OCI-LY7 (cell line): Measurements from ENCODE around the gene RBM28. TPM values are rescaled to one million over a fixed set of nuclear protein-coding genes. Genes with fewer than 3 reads are reported as not detected.

Experiments
- BruUV-seq: library from RNA; stranded (reverse); fragments of 400-500 nt; replicated peaks from 2 replicates; lab custom pipeline; 2021; lab: Mats Ljungman, UMichigan
- CTCF ChIA-PET: fragments of 300-600 bp; sonication (Branson Sonifier 250); formaldehyde crosslinking; loops from one replicate; lab custom pipeline; 2022; ENCODE audit warnings: antibody characterized with exemption; ENCODE audit not compliant: unreplicated experiment; lab: Charles Lee
- POLR2A ChIA-PET: fragments of 300-600 bp; sonication (Branson Sonifier 250); formaldehyde crosslinking; loops from one replicate; lab custom pipeline; 2022; ENCODE audit warnings: antibody characterized with exemption; lab: Charles Lee
- DNase-seq: peaks from one replicate; pipeline ENCODE4 v3.0.0-alpha.2; 2015; ENCODE audit warnings: low spot score
- H2AFZ ChIP-seq: fragments of 200-600 bp; sonication (generic), shearing (Covaris generic); 2 replicates; pipeline ENCODE4 v1.6.1; 2014; ENCODE audit warnings: mild to moderate bottlenecking, antibody characterized with exemption, low read length, moderate library complexity
- H3K27ac ChIP-seq: fragments of 200-600 bp; sonication (generic); 2 replicates; pipeline ENCODE4 v1.5.1; 2014; ENCODE audit warnings: mixed run types, low read depth, mild to moderate bottlenecking, moderate library complexity, low read length, inconsistent platforms; ENCODE audit not compliant: poor library complexity, severe bottlenecking
- H3K36me3 ChIP-seq: fragments of 200-600 bp; sonication (generic); 2 replicates; pipeline ENCODE4 v1.6.1; 2014; ENCODE audit warnings: mild to moderate bottlenecking, antibody characterized with exemption, low read length, moderate library complexity, mixed read lengths; ENCODE audit not compliant: insufficient read depth
- H3K4me1 ChIP-seq: fragments of 200-600 bp; sonication (generic); 2 replicates; pipeline ENCODE4 v1.5.1; 2014; ENCODE audit warnings: mild to moderate bottlenecking, low read length; ENCODE audit not compliant: insufficient read depth, poor library complexity, severe bottlenecking
- H3K4me2 ChIP-seq: fragments of 200-600 bp; sonication (generic); 2 replicates; pipeline ENCODE4 v1.6.1; 2014; ENCODE audit warnings: mild to moderate bottlenecking, low read length
- H3K4me3 ChIP-seq: fragments of 200-600 bp; sonication (generic); 2 replicates; pipeline ENCODE4 v1.5.1; 2014; ENCODE audit warnings: mild to moderate bottlenecking, low read depth, low read length; ENCODE audit not compliant: poor library complexity, severe bottlenecking
- H3K79me2 ChIP-seq: fragments of 200-600 bp; sonication (generic); 2 replicates; pipeline ENCODE4 v1.6.1; 2016; ENCODE audit warnings: low read depth, mild to moderate bottlenecking, low read length, moderate library complexity, mixed read lengths; ENCODE audit not compliant: insufficient read depth
- H3K9me2 ChIP-seq: fragments of 200-600 bp; sonication (generic); 2 replicates; pipeline ENCODE4 v1.6.1; 2016; ENCODE audit warnings: mild to moderate bottlenecking, low read length, mixed read lengths; ENCODE audit not compliant: insufficient read depth
- H3K9me3 ChIP-seq: fragments of 200-600 bp; sonication (generic); 2 replicates; pipeline ENCODE4 v1.6.1; 2014; ENCODE audit warnings: mild to moderate bottlenecking, mixed run types, low read length, mixed read lengths
- H4K20me1 ChIP-seq: fragments of 200-600 bp; sonication (generic); 2 replicates; pipeline ENCODE4 v1.6.1; 2014; ENCODE audit warnings: mild to moderate bottlenecking, antibody characterized with exemption, low read length, moderate library complexity, mixed read lengths; ENCODE audit not compliant: insufficient read depth
- CTCF ChIP-seq: fragments of 200-600 bp; sonication (generic); conservative IDR thresholded peaks from 2 replicates; pipeline ENCODE4 v1.5.1; 2014; ENCODE audit warnings: mild to moderate bottlenecking, antibody characterized with exemption, low read length, moderate library complexity, mixed read lengths
- EZH2phosphoT487 ChIP-seq: fragments of 200-600 bp; sonication (generic); IDR thresholded peaks from 2 replicates; pipeline ENCODE4 v1.6.1; 2018; ENCODE audit warnings: low read depth, borderline replicate concordance, mild to moderate bottlenecking, mixed run types, antibody characterized with exemption, low read length, moderate library complexity, mixed read lengths
- intact Hi-C: fragments of 100-400 bp; cut with micrococcal nuclease; formaldehyde crosslinking; loops from one replicate; pipeline ENCODE4 v1.10.0; 2022; ENCODE audit not compliant: unreplicated experiment
- total RNA-seq, 2 experiments: library from RNA; depleted of rRNA in 1 of 2; stranded (reverse); fragments of >200 nt in 1 of 2; shearing (Covaris generic) in 1 of 2; gene quantifications; 2 replicates each; pipeline ENCODE4 v1.2.3, GENCODE V29; 2014 to 2022

The RBM28 gene
- total RNA-seq, 2 experiments from 2014 or later, result 35.6 to 70.0 TPM

- H3K4me3 ChIP-seq, result no peak overlapping the region
- H3K27ac ChIP-seq, result no peak overlapping the region
- POLR2A ChIA-PET, result no interaction called here
- H3K79me2 ChIP-seq, result no peaks in the 10 kb centered on the region
- H2AFZ ChIP-seq, result no peak overlapping the region
- H3K9me3 ChIP-seq, result no peaks in the 10 kb centered on the region
- CTCF ChIA-PET, result no interaction called here
- no peaks in the 10 kb centered on the region for H4K20me1 ChIP-seq
- no peak overlapping the region for H3K4me2 ChIP-seq
- H3K9me2 ChIP-seq, result no peaks in the 10 kb centered on the region
- H3K4me1 ChIP-seq, result no peaks in the 10 kb centered on the region
- no peak for TF ChIP-seq CTCF
- no peak for TF ChIP-seq EZH2phosphoT487
- no TSS peak for BruUV-seq
- no peak for DNase-seq
- intact Hi-C loops, result no loop called here
- no peaks in the 10 kb centered on the region for H3K36me3 ChIP-seq
These were observed 21.7 kb upstream of the RBM28 start for GRCh38 chr7:128365432-128365831.

GRCh38 chr7:128364166-128364870 lies 20.6 kb upstream of the RBM28 start:
- Histone ChIP-seq H3K4me1 (no peaks in the 10 kb centered on the region), H3K27ac (no peak overlapping the region), H3K79me2 (no peaks in the 10 kb centered on the region), H2AFZ (no peak overlapping the region), H3K9me3 (no peaks in the 10 kb centered on the region), H3K4me2 (no peak overlapping the region), H3K36me3 (no peaks in the 10 kb centered on the region), H3K4me3 (no peak overlapping the region), H4K20me1 (no peaks in the 10 kb centered on the region), H3K9me2 (no peaks in the 10 kb centered on the region)
- TF ChIP-seq EZH2phosphoT487 (no peak), CTCF (no peak)
- BruUV-seq, result no TSS peak
- ChIA-PET CTCF (no interaction called here), POLR2A (interaction anchor here (0.8 kb wide), 1 partner anchor 26 kb away, joined by 3 read pairs; no protein-coding TSS in a partner anchor)
- intact Hi-C loops, result no loop called here
- no peak for DNase-seq

- H3K36me3 ChIP-seq, result no peaks in the 10 kb centered on the region
- H3K4me2 ChIP-seq, result no peak overlapping the region
- no peaks in the 10 kb centered on the region for H3K79me2 ChIP-seq
- H4K20me1 ChIP-seq, result no peaks in the 10 kb centered on the region
- TF ChIP-seq EZH2phosphoT487 (no peak), CTCF (no peak)
- no peaks in the 10 kb centered on the region for H3K9me2 ChIP-seq
- ChIA-PET CTCF (no interaction called here), POLR2A (no interaction called here)
- BruUV-seq, result no TSS peak
- no peak overlapping the region for H3K4me3 ChIP-seq
- intact Hi-C loops, result no loop called here
- H3K9me3 ChIP-seq, result no peaks in the 10 kb centered on the region
- H3K27ac ChIP-seq, result no peak overlapping the region
- H2AFZ ChIP-seq, result no peak overlapping the region
- H3K4me1 ChIP-seq, result no peaks in the 10 kb centered on the region
- no peak for DNase-seq
These were observed 19.6 kb upstream of the RBM28 start for GRCh38 chr7:128363261-128363721.
